ENCODE measurements around the gene SLC9A2.

Gene SLC9A2

GRCh38 chr2:102674836-102675235 lies 55.5 kb downstream of the SLC9A2 start:
- DNase-seq (ENCODE audit: low spot score): no peak

DNA sequence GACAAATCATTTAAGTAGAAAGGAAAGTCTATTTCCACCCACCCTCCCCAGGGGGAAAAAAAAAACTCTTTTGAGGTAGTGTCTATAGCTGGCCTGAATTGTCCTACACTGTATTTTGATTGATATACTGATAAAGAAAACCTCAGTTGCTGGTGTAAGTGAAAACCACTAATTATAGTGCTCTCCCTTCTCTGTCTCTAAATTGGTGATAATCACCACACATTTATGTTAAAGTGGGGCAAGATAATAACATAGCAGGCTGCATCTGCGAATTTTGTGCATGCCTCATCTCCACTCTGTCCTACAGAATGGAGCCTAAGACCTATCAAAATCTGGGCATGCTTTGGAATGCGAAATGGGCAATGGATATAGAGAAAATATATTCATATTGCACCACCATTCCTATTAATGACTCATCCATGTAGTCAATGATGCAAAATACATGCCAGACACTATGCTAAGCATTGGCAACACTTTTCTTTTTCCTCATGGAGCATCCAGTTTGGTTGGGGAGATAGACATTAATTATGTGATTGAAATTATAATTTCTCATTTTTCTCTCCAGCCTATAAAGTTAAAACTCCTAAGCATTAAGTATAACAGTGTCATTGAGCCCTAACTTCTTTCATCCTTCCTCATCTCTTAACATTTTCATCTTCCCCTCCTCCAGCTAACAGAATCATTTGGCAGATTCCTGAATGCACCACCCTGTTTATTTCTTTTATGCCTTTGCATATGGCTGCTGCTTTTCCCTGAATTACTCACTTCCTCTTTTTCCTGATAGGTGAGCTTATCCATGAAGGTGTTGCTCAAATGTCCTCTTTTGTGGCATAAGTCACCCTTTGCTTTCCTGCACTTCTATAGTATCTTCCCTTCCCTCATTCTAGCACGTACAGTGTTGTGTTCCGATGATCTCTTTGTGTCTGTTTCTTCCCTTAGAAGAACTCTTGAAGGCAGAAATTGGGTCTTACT lies 58.2 kb downstream of the SLC9A2 start:
- DNase-seq (ENCODE audit: low spot score): no peak

DNA sequence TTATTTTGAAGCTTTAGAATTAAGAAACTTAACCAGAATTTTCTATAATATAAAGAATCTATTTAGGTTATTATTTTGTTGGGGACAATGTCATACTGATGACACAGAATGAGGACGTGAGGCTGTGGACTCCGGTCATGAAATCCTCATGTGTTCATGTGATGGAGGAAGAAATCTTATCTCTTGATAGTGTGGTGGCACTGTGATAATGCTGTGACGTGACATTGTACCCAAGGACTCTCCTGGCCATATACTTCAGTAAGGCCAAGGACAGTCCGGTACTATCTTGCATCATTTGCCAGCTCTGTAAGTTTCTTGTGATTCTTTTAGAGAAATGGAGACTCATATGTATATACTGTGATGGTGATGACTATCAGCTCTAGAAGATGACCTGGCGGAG lies 59.1 kb downstream of the SLC9A2 start:
- DNase-seq (ENCODE audit: low spot score): no peak

DNA sequence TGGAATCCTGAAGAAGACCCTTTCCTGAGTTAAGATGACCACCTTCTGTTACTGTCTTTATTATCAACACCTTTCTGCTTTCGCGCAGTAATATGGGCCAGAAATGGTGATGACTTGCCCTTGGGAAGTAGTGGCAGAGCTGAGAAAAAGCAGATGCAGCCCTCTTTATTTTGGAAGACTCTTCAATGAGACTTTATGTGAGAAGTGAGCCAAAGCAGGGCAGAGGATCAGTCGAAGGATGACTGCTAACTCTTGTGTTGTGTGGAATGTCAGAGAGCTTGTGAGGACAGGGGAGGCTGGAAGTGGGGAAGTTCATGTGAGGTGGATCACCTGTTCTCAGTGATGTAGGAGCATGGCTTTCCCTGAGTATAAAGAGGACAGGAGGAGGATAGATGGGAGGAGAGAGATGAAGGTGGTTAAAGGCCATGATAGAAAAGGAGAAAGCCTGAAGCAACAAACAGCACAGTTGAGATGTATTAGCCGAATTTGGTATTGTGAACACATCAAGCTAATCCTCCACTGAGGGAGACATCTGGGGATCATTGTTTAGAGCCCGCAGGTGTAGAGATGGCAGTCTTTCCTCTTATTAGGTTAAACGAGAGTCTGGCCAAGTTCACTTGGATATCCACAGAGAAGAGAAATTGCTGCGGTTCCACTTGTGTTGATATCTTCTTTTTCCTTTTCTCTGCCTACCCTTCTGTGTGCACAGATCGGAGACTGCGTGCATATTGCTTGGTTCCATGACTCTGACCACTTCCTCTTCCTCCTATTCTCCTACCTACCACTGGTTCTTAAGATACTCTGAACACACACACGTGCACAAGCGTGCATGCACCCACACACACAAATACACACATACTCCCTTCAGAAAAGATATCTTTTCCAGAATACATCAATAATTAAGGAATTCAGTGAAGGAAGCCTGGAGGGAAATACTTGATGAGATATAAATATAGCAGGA lies 67.4 kb downstream of the SLC9A2 start:
- no peak for DNase-seq (ENCODE audit: low spot score)

DNA sequence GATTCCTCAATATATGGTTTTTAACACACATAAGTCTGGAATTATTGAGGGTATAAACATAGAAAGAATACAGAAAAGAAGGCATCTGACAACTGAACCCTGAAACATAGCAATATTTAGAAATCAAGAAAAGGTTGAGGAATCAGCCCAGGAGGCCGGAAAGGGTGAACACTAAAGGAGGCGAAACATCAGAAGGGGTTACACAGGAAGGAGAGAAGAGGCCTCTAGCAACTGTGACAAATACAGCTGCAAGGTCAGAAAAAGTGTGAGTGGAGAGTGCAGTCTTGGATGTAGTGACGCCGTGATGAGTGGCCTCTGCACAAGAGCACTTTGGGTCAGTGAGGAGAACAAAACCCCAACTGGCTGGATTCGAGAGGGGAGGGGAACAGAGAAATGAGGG lies 70.7 kb downstream of the SLC9A2 start:
- DNase-seq (ENCODE audit: low spot score): no peak

DNA sequence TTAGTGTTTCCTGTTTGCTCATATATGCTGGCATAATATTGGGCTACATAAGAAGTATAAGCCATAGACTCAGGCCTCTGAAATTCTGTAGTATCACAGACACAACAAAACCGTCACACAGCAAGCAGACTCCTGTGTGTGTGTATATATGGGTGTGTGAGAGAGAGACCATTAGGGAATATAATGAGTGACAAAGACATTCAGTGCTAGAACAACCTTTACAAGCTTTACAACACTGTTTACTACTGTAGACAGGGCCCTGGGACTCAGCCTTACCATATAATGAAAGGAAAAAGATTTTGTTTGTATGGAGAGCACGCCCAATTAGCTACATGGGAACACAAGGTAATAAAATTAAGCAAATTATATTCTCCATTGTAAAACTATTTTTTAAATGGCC lies 77.1 kb downstream of the SLC9A2 start:
- no peak for DNase-seq (ENCODE audit: low spot score)

DNA sequence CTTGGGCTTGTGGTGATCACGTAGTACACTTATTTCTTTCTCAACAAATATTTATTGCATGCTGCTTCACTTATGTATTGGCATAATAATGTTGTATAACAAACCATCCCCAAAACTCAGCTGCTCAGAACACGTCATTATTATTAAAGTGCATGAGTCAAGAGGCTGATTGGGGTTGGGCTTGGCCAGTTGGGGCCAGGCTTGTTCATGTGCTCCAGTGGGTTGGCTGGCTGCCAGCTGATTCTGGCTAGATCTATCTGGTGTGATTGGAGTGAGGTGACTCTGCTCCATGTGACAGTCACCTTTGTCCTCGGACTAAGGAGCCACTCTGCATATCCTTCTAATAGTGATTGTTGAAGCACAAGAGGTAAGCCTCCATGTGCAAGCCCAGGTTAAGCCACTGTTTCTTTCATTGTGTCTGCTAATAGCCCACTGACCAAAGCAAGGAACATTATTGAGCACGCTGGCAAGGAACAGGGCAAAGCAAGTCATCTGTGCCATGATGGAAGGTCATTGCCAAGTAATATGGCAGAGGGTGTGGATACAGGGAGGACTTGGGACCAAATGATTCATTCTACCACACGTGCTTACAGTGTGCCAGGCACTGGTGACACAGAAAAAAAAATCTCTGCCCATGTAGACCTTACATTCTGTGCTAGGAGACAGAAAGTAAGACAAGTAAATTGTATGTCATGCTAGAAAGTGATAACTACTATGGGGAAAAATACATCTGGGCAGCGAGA lies 79.2 kb downstream of the SLC9A2 start:
- DNase-seq (ENCODE audit: low spot score): no peak

DNA sequence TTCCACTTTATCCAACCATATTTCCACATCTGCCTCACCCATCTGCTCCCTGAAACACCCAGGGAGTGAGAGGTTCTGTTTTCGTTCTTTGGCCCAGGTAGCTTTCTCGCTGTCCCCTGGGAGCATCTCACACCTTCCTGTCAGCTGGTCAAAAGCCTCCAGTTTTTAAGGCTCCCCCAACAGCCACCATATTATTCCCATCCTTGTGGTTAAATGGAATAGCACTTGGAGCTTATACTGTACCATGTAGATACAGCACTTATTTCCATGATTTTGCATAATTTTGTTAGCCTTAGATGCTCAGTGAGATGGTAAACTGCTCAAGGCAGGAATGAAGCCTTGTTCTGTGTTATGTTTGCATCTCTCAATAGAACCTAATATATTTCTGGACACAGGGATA lies 84.0 kb downstream of the SLC9A2 start:
- no peak for DNase-seq (ENCODE audit: low spot score)

DNA sequence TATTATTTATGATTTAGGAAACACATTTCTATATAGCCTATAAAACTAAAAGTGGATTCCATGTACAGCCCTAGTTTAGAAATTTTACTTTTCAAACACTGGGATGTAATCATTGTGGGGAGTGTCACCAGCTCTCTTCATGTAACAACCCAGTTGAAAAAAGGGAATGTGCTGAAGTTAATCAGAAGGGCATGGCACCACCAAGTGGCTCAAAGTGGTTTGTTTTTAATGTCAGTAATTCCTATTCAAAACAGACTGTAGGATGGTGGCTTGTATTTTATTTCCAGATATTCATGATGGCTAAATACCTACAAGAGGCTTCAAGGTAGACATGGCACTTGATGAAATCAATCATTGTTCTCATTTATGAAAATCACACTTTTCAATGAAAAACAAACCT lies 84.4 kb downstream of the SLC9A2 start:
- no peak for DNase-seq (ENCODE audit: low spot score)

- no peak for DNase-seq (ENCODE audit: low spot score)
Measured at GRCh38 chr2:102704531-102704930, 85.2 kb downstream of the SLC9A2 start.

DNA sequence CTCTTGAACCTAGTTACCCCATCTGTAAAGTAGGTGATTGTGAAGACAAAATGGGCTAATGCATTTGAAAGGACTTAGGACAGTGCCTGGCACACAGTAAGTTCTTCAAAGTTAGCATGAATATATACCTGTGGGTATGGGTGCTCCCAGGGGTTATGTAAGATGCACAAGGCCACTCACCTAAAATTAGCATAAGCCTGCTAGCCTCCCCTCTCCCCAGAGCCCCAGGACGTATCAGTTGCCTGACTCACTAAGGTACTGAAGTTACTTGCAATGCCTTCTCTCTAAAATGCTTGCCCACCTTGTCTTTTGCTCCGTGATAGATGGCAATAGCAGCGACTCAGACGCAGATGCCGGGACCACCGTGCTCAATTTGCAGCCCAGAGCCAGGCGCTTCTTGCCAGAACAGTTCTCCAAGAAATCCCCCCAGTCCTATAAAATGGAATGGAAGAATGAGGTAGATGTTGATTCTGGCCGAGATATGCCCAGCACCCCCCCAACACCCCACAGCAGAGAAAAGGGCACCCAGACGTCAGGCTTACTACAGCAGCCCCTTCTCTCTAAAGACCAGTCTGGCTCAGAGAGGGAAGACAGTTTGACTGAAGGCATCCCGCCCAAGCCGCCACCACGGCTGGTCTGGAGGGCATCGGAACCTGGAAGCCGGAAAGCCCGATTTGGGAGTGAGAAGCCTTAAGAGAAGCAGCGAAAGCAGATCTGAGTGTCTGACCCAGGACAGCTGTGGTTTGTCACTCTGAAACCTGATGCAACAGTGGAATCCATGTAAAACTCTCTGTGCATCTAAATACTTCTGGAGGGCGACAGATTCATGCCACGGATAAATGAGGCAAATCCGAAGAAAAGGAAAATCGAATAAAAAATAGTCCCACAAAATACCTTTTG lies 88.7 kb downstream of the SLC9A2 start:
- DNase-seq (ENCODE audit: low spot score): no peak

- DNase-seq (ENCODE audit: low spot score): no peak
Measured at GRCh38 chr2:102708847-102709559, 89.7 kb downstream of the SLC9A2 start.

DNA sequence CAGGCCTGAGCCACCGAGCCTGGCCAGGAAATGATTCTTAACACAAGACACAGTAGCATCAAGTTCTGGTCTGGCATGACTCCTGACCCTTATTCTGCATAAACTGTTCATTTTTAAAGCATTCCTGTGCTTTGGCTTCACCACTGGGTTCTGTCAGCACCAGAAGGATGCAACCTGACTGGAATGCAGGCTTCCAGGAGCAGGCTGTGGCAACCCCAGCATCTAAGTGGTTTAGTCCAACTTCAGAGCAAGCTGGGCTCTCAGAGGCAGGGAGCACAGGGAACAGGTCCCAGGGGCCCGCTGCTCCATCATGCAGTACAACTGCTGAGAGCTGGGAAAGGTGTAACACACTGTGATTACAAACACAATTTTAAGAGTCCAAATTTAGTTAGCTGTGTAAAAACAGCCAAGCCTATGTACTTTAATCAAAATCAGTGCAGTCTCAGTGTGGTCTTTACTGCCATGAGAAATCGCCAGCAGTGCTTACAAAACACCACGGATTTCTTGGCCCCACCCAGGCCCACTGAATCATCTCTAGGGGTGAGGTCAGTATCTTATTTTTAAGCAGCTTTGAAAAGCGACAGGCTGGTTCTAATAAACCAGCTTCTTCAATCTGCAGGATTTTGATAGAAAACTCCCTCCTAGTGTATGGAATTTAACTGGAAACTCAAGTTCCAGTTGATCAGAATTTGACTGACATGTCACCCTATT lies 98.1 kb downstream of the SLC9A2 start:
- DNase-seq (ENCODE audit: low spot score): no peak

DNA sequence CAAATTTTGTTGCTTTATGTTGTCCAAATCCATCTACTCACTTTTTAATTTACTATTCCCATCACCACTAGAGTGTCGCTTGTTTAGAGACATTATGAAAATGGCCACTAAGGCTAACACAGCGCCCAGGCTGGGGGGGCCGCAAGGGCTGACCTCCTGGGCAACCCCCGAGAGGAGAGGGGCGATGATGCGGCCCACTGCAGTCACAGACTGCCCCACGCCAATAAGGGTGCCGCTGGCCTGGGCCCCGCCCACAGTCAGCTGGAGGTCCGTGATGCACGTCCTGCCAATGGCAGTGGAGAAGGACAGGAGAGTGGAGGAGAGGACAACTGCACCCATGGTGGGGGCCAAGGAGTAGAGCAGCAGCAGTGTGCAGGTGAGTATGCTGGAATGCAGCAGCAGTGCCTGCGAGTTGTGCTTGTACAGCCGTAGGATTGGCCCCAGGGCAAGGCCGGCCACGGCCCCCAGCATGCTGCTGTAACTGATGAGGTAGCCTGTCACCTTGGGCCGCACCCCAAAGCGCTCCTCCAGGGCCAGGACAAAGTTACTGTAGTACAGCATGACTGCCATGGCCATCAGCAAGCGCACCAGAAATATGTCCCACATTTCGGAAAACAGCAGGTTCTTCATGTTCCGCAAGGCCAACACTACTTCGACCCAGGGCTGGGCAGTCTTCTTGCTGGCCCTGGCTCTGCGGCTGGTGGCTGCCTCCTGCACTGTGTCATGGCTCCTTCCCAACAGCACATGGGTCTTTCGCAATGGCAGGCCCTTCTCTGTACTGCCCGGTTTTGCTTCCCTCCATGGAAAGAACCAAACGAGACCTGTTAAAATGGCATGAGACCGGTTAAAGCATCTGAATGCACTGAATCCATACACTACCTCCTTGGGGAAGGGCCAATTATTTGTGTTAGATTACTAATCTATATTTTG lies 99.3 kb downstream of the SLC9A2 start:
- no peak for DNase-seq (ENCODE audit: low spot score)

GRCh38 chr2:102724016-102724490 lies 104.7 kb downstream of the SLC9A2 start:
- DNase-seq (ENCODE audit: low spot score): no peak

DNA sequence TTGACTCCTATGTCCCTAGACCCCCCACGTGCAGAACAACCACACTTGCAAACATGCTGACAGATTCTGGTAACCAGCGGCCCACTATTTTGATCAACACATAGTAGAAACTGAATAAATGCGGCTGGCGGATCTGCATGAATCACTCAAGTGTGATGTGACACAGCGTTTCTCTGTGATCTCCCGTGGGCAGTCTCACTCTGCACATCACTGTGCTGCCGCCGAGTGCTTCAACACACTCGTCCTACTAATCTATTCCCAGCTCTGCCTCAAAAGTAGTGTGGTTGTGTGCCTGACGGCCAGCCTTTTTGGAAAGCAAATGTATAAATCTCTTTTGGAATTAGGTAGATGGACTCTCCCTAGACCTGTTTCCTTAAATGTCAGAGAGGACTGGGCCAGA lies 105.2 kb downstream of the SLC9A2 start:
- no peak for DNase-seq (ENCODE audit: low spot score)

DNA sequence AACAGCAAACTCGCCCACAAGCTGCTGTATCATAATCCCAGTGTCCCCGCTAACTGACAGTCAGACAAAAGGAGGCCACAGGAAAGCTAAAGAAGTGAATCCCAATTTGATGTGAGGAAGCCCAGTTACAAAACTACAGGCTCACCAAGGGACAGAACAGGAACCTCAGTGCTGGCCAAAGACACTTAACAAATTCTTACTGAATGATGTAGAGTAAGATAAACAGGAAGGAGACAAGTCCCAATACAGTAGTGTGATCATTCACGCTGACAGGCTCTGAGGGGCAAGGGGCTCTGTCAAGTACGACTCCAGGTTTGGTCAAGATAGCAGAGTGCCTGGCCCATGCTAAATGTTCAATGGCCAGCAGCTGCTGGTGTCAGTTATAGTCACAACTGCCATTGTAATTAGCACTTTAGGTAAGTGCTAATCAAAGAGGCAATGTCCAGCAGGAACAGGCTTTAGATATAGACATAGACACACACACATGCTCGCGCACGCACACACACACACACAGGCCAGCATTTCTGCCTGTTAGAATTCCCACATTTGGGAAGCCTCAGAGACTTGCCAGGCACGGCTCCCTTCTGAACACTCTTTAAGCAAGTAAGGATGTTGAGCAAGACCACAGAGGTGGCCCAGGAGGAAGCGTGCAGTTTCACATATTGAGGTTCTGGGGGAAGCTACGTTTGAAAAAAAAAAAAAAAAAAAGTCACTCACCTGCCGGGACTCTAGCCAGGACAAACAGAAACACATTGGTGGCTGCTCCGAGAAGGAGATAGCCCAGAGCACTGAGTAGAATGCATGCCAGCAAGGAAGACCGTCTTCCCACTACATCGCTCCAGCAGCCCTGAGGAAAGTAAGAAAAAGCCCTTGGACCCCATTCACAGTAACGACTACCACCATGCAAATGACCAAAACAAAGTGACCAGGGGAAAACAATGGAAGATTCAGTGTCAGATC lies 107.1 kb downstream of the SLC9A2 start:
- DNase-seq (ENCODE audit: low spot score): no peak

Measured in ecto neural progenitor cell (in vitro differentiated cells).